Measurements from ENCODE around the gene LNX1. TPM values are rescaled to one million over a fixed set of nuclear protein-coding genes. Genes with fewer than 3 reads are reported as not detected.

LNX1 gene
- total and polyA plus RNA-seq, 2 of the 13 experiments (the other 11 are each of a cell fraction or from before 2014, with no cell fraction given): 0.49 TPM

- TF ChIP-seq CREB3 (CRISPR knock-in tag; IDR thresholded peaks at IDR 0.05): no peak
- TF ChIP-seq ZSCAN5A (CRISPR knock-in tag; IDR thresholded peaks at IDR 0.05; ENCODE audit: borderline replicate concordance): no peak
- TF ChIP-seq BATF2 (CRISPR knock-in tag; IDR thresholded peaks at IDR 0.05): no peak
- peak; percentile 81 for TF ChIP-seq FOXP4 (CRISPR knock-in tag; IDR thresholded peaks at IDR 0.05)
- no peak for TF ChIP-seq ZNF569 (CRISPR knock-in tag; IDR thresholded peaks at IDR 0.05; ENCODE audit: borderline replicate concordance)
- TF ChIP-seq DMTF1 (CRISPR knock-in tag; IDR thresholded peaks at IDR 0.05): no peak
- no peak for TF ChIP-seq ZNF709 (CRISPR knock-in tag; IDR thresholded peaks at IDR 0.05)
- no peak for TF ChIP-seq ZNF432 (CRISPR knock-in tag; IDR thresholded peaks at IDR 0.05; ENCODE audit: borderline replicate concordance)
- TF ChIP-seq ZFP37 (CRISPR knock-in tag; IDR thresholded peaks at IDR 0.05; ENCODE audit: borderline replicate concordance): no peak
- TF ChIP-seq ZNF34 (CRISPR knock-in tag; IDR thresholded peaks at IDR 0.05; ENCODE audit: borderline replicate concordance): no peak
- no peak for TF ChIP-seq MLLT10 (CRISPR knock-in tag; IDR thresholded peaks at IDR 0.05)
- no peak for TF ChIP-seq RELA (CRISPR knock-in tag; IDR thresholded peaks at IDR 0.05)
- TF ChIP-seq KLF11 (CRISPR knock-in tag; IDR thresholded peaks at IDR 0.05): no peak
- TF ChIP-seq ZFX (CRISPR knock-in tag; IDR thresholded peaks at IDR 0.05; ENCODE audit: low read depth): no peak
- no peak for TF ChIP-seq TRIM24 (CRISPR knock-in tag; IDR thresholded peaks at IDR 0.05)
- TF ChIP-seq TBX3 (IDR thresholded peaks at IDR 0.05; ENCODE audit: borderline replicate concordance): no peak
- no peak for TF ChIP-seq ZNF12 (CRISPR knock-in tag; IDR thresholded peaks at IDR 0.05)
- no peak for TF ChIP-seq HDAC6 (IDR thresholded peaks at IDR 0.05; ENCODE audit: low read depth, low read length)
- TF ChIP-seq NR2F6 (IDR thresholded peaks at IDR 0.05): peak; percentile 73
- peak; percentile 65 for TF ChIP-seq NR2F6 (CRISPR knock-in tag; IDR thresholded peaks at IDR 0.05)
- TF ChIP-seq ETS1 (CRISPR knock-in tag; IDR thresholded peaks at IDR 0.05): no peak
- TF ChIP-seq PHF20 (CRISPR knock-in tag; IDR thresholded peaks at IDR 0.05): no peak
- no peak for TF ChIP-seq NCOA5 (CRISPR knock-in tag; IDR thresholded peaks at IDR 0.05)
- no peak for TF ChIP-seq RAD51 (IDR thresholded peaks at IDR 0.05; ENCODE audit: borderline replicate concordance)
- no peak for TF ChIP-seq ZNF563 (CRISPR knock-in tag; IDR thresholded peaks at IDR 0.05)
Observed at GRCh38 chr4:53582194-53582593, 9.1 kb downstream of the LNX1 start (continued).

Measured in HepG2 (cell line).